Activated CD8-positive, alpha-beta T cell treated with anti-CD3 and anti-CD28 coated beads, Interleukin-2, amount 10 ng/mL, durations not matched to agents 7 days and 5 days (primary cell): Measurements from ENCODE around the gene MAPK11. TPM values are rescaled to one million over a fixed set of nuclear protein-coding genes. Genes with fewer than 3 reads are reported as not detected.

Source experiments
- ATAC-seq: fragments of 150-1000 bp; cut with Tn5 transposase; one replicate; pipeline ENCODE4 v1.10.0; 2021; ENCODE audit warnings: moderate library complexity
- CTCF ChIA-PET: fragments of 350-600 bp; sonication (Branson Sonifier 250); formaldehyde crosslinking; loops from one replicate; lab custom pipeline; 2021; ENCODE audit warnings: antibody characterized with exemption; lab: Charles Lee
- POLR2A ChIA-PET: fragments of 350-600 bp; sonication (Branson Sonifier 250); formaldehyde crosslinking; loops from one replicate; lab custom pipeline; 2021; ENCODE audit warnings: antibody characterized with exemption; lab: Charles Lee
- DNase-seq: peaks from one replicate; pipeline ENCODE4 v3.0.0-alpha.2; 2020
- H3K27ac Mint-ChIP-seq: one replicate; pipeline ENCODE4 v1.8.0; 2021; ENCODE audit warnings: mild to moderate bottlenecking, mixed read lengths
- H3K27me3 Mint-ChIP-seq: one replicate; pipeline ENCODE4 v1.8.0; 2021; ENCODE audit warnings: low read depth, mixed read lengths
- H3K36me3 Mint-ChIP-seq: one replicate; pipeline ENCODE4 v1.8.0; 2021; ENCODE audit warnings: low read depth, mixed read lengths
- H3K4me1 Mint-ChIP-seq: one replicate; pipeline ENCODE4 v1.8.0; 2021; ENCODE audit warnings: low read depth, mixed read lengths
- H3K4me3 Mint-ChIP-seq: one replicate; pipeline ENCODE4 v1.8.0; 2021; ENCODE audit warnings: mild to moderate bottlenecking, mixed read lengths
- H3K9me3 Mint-ChIP-seq: one replicate; pipeline ENCODE4 v1.8.0; 2022; ENCODE audit warnings: mixed read lengths; ENCODE audit not compliant: insufficient read depth
- total RNA-seq, 2 experiments: library from RNA; stranded (reverse); gene quantifications; one replicate each; pipeline ENCODE4 v1.2.3, GENCODE V29; 2021

The MAPK11 gene
- total RNA-seq, 2 experiments from 2014 or later = 10.4 to 11.8 TPM

GRCh38 chr22:50249341-50250248, 20.6 kb downstream of the MAPK11 start:
- Mint-ChIP-seq H3K27ac (peak overlapping the region; percentile 84), H3K27me3 (no peaks in the 10 kb centered on the region), H3K4me1 (peaks cover 29% of the 10 kb centered on the region), H3K9me3 (no peaks in the 10 kb centered on the region), H3K36me3 (peaks cover 14% of the 10 kb centered on the region), H3K4me3 (peak overlapping the region; percentile 84)
- ChIA-PET CTCF (interaction anchor here (1.6 to 2.3 kb wide), 2 partner anchors 12 to 79 kb away, joined by 8 to 13 read pairs; no protein-coding TSS in a partner anchor), POLR2A (interaction anchor here (0.8 to 3.2 kb wide), 3 partner anchors 13 to 73 kb away, joined by 3 to 17 read pairs (median 5); partner anchors contain the start of gene MAPK12)
- no peak for DNase-seq
- no peak for ATAC-seq

DNA sequence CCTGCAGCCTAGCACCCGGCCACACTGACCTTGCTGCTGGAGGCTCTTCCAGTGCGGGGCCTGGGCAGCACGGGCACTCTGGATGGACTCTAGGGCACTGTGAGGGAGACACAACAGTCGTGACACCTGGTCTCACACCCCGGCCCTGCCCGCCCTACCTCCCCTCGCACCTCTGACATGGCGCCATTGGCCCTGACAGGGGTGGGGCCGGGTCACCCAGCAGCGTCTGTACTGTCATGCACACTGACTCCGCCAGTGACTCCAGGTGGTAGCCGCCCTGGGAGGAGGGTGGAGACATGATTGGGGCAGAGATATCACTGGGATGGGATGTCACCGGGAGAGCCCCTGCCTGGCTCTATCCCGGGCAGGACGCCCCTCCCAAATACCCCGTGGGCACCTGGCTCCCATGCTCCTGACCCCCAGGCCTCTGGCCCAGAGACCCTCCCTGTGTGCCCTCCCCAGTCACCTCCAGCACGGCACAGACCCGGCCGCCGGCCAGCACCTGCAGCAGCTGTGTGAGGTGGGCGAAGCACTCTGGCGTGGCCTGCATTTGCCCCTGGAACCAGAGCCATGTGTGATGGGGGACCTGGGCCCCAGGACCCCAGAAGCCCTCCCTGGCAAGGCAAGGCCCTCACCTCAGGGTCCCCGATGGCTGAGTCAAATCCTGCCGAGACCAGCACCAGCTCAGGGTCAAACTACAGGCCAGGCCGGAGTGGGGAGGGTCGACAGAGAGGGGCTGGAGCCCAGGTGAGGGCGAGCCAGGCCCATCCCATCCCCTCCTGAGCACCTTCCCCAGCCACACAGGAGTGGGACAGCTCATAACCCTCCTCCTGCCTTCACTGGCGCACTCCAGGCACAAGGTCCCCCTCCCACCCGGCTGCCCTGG, 21.7 kb downstream of the MAPK11 start:
- POLR2A ChIA-PET = no interaction called here

DNA sequence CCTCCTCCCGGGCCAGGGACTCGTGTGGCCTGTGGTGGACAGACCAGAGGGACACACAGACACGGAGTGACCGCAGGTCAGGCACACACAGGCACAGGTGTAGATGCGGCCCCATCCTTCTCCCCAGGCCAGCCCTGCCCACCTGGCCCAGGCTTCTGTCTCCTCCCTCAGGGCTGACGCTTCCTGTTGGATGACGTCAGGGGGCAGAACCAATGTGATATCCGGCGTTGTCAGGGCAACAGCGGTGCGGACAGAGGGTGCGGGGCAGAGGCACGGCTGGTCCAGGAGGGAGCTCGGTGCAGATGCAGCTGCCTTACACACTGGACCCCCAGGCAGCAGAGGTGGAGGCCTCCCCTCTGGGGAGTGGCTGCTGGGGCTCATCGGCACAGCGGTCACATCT, 22.4 kb downstream of the MAPK11 start:
- peak overlapping the region; percentile 80 for H3K27ac Mint-ChIP-seq
- no peak for ATAC-seq

More for the DNA sequence above, 21.7 kb downstream of the MAPK11 start:
- CTCF ChIA-PET = no interaction called here
- Mint-ChIP-seq H3K9me3 (no peaks in the 10 kb centered on the region), H3K36me3 (peaks cover 17% of the 10 kb centered on the region), H3K27me3 (no peaks in the 10 kb centered on the region), H3K4me1 (peaks cover 32% of the 10 kb centered on the region), H3K27ac (peak overlapping the region; percentile 80), H3K4me3 (no peak overlapping the region)
- ATAC-seq = no peak
- no peak for DNase-seq

DNA sequence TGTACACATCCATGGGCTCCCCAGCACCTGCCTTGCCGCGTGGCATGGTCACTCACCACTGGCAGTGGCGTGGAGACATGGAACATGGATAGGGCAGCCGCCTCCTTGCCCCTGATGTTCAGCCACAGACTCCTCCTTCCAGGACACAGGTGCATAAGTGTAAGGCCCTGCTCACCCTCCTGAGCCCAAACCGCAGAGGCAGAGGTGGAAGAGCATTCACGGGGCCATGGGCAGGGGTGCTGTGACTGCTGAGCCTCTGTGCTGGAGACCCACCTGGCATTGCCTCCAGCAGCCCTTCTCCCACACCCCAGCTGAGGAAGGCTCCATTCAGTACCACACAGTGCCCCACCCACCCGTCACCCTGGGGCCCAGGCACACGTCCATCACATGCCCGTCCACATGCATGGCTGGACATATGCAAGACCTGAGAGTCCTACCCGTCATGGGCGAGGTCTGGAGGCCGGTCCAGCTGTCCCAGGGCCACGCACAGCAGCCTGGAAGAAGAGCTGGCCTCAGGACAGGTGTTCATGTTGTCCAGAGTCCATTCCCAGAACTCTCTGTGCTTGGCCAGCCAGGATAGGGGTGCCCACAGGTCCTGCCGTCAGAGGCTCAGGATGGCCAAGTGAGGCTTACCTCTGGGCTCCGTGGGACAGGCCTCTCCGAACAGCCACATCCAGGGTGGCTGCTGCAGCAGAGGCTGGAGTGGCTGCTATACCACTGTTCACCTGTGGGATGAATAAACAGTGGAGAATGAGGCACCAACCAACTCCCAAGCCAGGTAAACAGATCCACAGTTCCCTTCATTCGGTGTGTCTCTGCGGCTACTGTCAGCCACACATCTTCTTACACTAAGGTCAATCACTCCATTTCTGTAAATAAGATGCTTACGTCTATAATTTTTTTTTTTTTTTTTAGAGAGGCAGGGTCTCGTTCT, 23.7 kb downstream of the MAPK11 start:
- POLR2A ChIA-PET = interaction anchor here (3.1 kb wide), 1 partner anchor 56 kb away, joined by 14 read pairs; no protein-coding TSS in a partner anchor
- peaks cover 45% of the 10 kb centered on the region for H3K4me1 Mint-ChIP-seq
- no peak for DNase-seq
- CTCF ChIA-PET = interaction anchor here (1.9 kb wide), 1 partner anchor 95 kb away, joined by 5 read pairs; no protein-coding TSS in a partner anchor
- no peak for ATAC-seq
- no peaks in the 10 kb centered on the region for H3K9me3 Mint-ChIP-seq
- peak overlapping the region; percentile 99 for H3K27ac Mint-ChIP-seq
- H3K36me3 Mint-ChIP-seq = peaks cover 22% of the 10 kb centered on the region
- no peaks in the 10 kb centered on the region for H3K27me3 Mint-ChIP-seq
- peak overlapping the region; percentile 95 for H3K4me3 Mint-ChIP-seq

More for the DNA sequence above, 22.4 kb downstream of the MAPK11 start:
- Mint-ChIP-seq H3K27me3 (no peaks in the 10 kb centered on the region), H3K9me3 (no peaks in the 10 kb centered on the region), H3K4me3 (peak overlapping the region; percentile 34), H3K4me1 (peaks cover 34% of the 10 kb centered on the region), H3K36me3 (peaks cover 17% of the 10 kb centered on the region)
- ChIA-PET CTCF (no interaction called here), POLR2A (no interaction called here)
- DNase-seq = peak; percentile 74

GRCh38 chr22:50245214-50246072, 24.7 kb downstream of the MAPK11 start:
- H3K36me3 Mint-ChIP-seq = peaks cover 25% of the 10 kb centered on the region
- H3K4me3 Mint-ChIP-seq = peak overlapping the region; percentile 95
- ChIA-PET CTCF (interaction anchor here (1.9 kb wide), 2 partner anchors 96 to 252 kb away, joined by 5 read pairs; no protein-coding TSS in a partner anchor), POLR2A (interaction anchor here (2.1 to 3.1 kb wide), 2 partner anchors 55 to 376 kb away, joined by 6 to 14 read pairs; no protein-coding TSS in a partner anchor)
- no peaks in the 10 kb centered on the region for H3K27me3 Mint-ChIP-seq
- H3K4me1 Mint-ChIP-seq = peaks cover 48% of the 10 kb centered on the region
- peak overlapping the region; percentile 99 for H3K27ac Mint-ChIP-seq
- ATAC-seq (peak; percentile 17), DNase-seq (no peak)
- H3K9me3 Mint-ChIP-seq = no peaks in the 10 kb centered on the region

- CTCF ChIA-PET = interaction anchor here (0.7 to 1.9 kb wide), 12 partner anchors 8 to 383 kb away, joined by 3 to 5 read pairs (median 3); partner anchors contain the start of gene SCO2
- peak within 1 kb of the TSS; percentile 95 for H3K4me3 Mint-ChIP-seq
- peak within 1 kb of the TSS; percentile 99 for H3K27ac Mint-ChIP-seq
- H3K27me3 Mint-ChIP-seq = no peaks in the 10 kb centered on the region
- POLR2A ChIA-PET = interaction anchor here (0.6 to 3.1 kb wide), 12 partner anchors 10 to 376 kb away, joined by 3 to 14 read pairs (median 4); partner anchors contain the start of genes PLXNB2 and SCO2
- DNase-seq = peak; percentile 95
- ATAC-seq = peak; percentile 81
- peaks cover 31% of the 10 kb centered on the region for H3K36me3 Mint-ChIP-seq
- H3K4me1 Mint-ChIP-seq = peaks cover 41% of the 10 kb centered on the region
- no peaks in the 10 kb centered on the region for H3K9me3 Mint-ChIP-seq
Measured at GRCh38 chr22:50244420-50245213, 25.6 kb downstream of the MAPK11 start, which contains the start of gene TUBGCP6. Gene TUBGCP6, minus strand, starts transcription at chr22:50245023. Its CDS starts 564 bp downstream, at chr22:50244459.

GRCh38 chr22:50243685-50244419, 26.3 kb downstream of the MAPK11 start:
- DNase-seq (no peak), ATAC-seq (no peak)
- Mint-ChIP-seq H3K27ac (peak overlapping the region; percentile 99), H3K27me3 (no peaks in the 10 kb centered on the region), H3K36me3 (peaks cover 31% of the 10 kb centered on the region), H3K4me3 (peak overlapping the region; percentile 95), H3K4me1 (peaks cover 40% of the 10 kb centered on the region), H3K9me3 (no peaks in the 10 kb centered on the region)
- ChIA-PET CTCF (interaction anchor here (0.7 to 1.9 kb wide), 12 partner anchors 9 to 384 kb away, joined by 3 to 5 read pairs (median 3); partner anchors contain the start of gene SCO2), POLR2A (interaction anchor here (0.6 to 3.1 kb wide), 13 partner anchors 11 to 377 kb away, joined by 3 to 14 read pairs (median 3); partner anchors contain the start of genes PLXNB2 and SCO2)

DNA sequence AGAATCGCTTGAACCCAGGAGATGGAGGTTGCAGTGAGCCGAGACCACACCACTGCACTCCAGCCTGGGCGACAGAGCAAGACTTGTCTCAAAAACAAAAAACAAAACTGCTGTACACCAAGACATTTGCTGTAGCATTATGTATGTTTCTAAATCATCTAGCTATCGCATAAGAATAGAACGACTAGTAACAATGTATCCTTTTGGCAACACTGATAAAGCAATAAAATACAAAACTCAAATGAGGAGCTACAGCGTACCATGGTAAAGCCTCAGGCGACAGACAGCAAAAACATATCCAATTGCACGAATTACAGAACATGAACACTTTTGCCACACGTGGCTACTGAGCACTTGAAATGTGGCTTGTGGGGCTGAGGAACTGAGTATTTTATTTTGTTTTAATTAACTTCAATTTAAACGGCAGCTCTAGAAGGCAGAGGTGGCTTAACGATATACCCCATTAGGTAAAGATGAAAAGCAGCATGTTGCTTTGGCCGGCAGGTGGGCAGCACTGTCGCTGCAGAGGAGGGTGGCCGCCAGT, 27.7 kb downstream of the MAPK11 start:
- POLR2A ChIA-PET = no interaction called here
- no peak for ATAC-seq

More for the DNA sequence above, 27.7 kb downstream of the MAPK11 start:
- no peaks in the 10 kb centered on the region for H3K27me3 Mint-ChIP-seq
- CTCF ChIA-PET = interaction anchor here (0.7 to 2.8 kb wide), 8 partner anchors 10 to 449 kb away, joined by 3 to 15 read pairs (median 3); partner anchors contain the start of gene SCO2
- peaks cover 36% of the 10 kb centered on the region for H3K4me1 Mint-ChIP-seq
- H3K36me3 Mint-ChIP-seq = peaks cover 30% of the 10 kb centered on the region
- peak overlapping the region; percentile 43 for H3K27ac Mint-ChIP-seq
- H3K4me3 Mint-ChIP-seq = peak overlapping the region; percentile 95
- no peak for DNase-seq
- H3K9me3 Mint-ChIP-seq = no peaks in the 10 kb centered on the region
